K562 (cell line): ENCODE data around the gene RAB6B. TPM values are rescaled to one million over a fixed set of nuclear protein-coding genes. Genes with fewer than 3 reads are reported as not detected.

ENCODE experiments used
- ATAC-seq: fragments of 200-7000 bp; cut with Tn5 transposase; 3 replicates; pipeline ENCODE4 v1.9.1; 2020; ENCODE audit warnings: moderate library complexity
- BruUV-seq: library from RNA; stranded (reverse); fragments of 400-500 nt; replicated peaks from 2 replicates; lab custom pipeline; 2021; lab: Mats Ljungman, UMichigan
- CTCF ChIA-PET: fragments of 300-600 bp; formaldehyde crosslinking; extraction: SDS; loops from one replicate; lab custom pipeline; 2021; ENCODE audit warnings: low intra/inter-chr PET ratio; lab: Yijun Ruan, JAX
- POLR2A ChIA-PET: fragments of 300-600, 350-650 bp; sonication (Branson Sonifier 250); formaldehyde crosslinking; extraction: SDS; loops from one replicate; lab custom pipeline; 2021; ENCODE audit warnings: antibody characterized with exemption, inconsistent platforms; lab: Yijun Ruan, JAX
- DNase-seq, 4 experiments: peaks; one replicate each; pipeline versions ENCODE4 v3.0.0 to v3.0.0-alpha.2; 2011 to 2018; ENCODE audit warnings: low spot score in 3 of 4, mixed read lengths in 3 of 4; ENCODE audit errors: extremely low read depth in 1 of 4
- FAIRE-seq: peaks from 2 replicates; lab custom pipeline; 2011; peaks lifted over from hg19 to GRCh38; lab: Jason Lieb, UNC
- H2AFZ ChIP-seq: 2 replicates; pipeline ENCODE4 v1.6.0; 2011; ENCODE audit warnings: low read depth, low read length, control low read depth, inconsistent platforms
- H3K27ac ChIP-seq: fragments of 200-600 bp; 3 replicates; pipeline ENCODE4 v1.8.0; 2011; ENCODE audit warnings: low read depth, mild to moderate bottlenecking, control low read depth, inconsistent platforms, low read length, moderate library complexity, mixed read lengths; ENCODE audit errors: extremely low read depth
- H3K27me3 ChIP-seq, 2 experiments: fragments of 300-600 bp in 1 of 2; 2 replicates in 1 of 2; 3 replicates in 1 of 2; pipeline versions ENCODE4 v1.6.0 to v1.8.0; 2011; ENCODE audit warnings: inconsistent platforms in 2 of 2, low read length in 2 of 2, mild to moderate bottlenecking in 1 of 2, mixed read lengths in 1 of 2, moderate library complexity in 1 of 2; ENCODE audit not compliant: control insufficient read depth in 2 of 2, insufficient read depth in 2 of 2
- H3K36me3 ChIP-seq: fragments of 300-600 bp; 3 replicates; pipeline ENCODE4 v1.8.0; 2011; ENCODE audit warnings: mild to moderate bottlenecking, low read length, inconsistent platforms; ENCODE audit not compliant: control insufficient read depth, insufficient read depth
- H3K4me1 ChIP-seq, 2 experiments: fragments of 200-600 bp in 1 of 2; replicated peaks in 1 of 2; 2 replicates in 1 of 2; 3 replicates in 1 of 2; pipeline versions ENCODE4 v1.5.1 to v1.8.0; 2011; ENCODE audit warnings: inconsistent platforms in 2 of 2, low read length in 2 of 2, mild to moderate bottlenecking in 1 of 2, mixed read lengths in 1 of 2, moderate library complexity in 1 of 2; ENCODE audit not compliant: control insufficient read depth in 2 of 2, insufficient read depth in 2 of 2
- H3K4me2 ChIP-seq: 2 replicates; pipeline ENCODE4 v1.6.1; 2011; ENCODE audit warnings: low read length, control low read depth, inconsistent platforms, mixed read lengths; ENCODE audit not compliant: insufficient read depth
- H3K4me3 ChIP-seq: fragments of 200-600 bp; sonication (generic), shearing (Covaris generic); 2 replicates; pipeline ENCODE4 v1.5.1; 2016; ENCODE audit warnings: control low read depth, inconsistent platforms
- H3K79me2 ChIP-seq: fragments of 200-600 bp; 3 replicates; pipeline ENCODE4 v1.8.0; 2011; ENCODE audit warnings: low read length, inconsistent platforms; ENCODE audit not compliant: control insufficient read depth, insufficient read depth
- H3K9ac ChIP-seq, 2 experiments: 2 replicates each; pipeline versions ENCODE4 v1.6.0 to v1.6.1; 2011; ENCODE audit warnings: low read depth in 2 of 2, low read length in 2 of 2, control low read depth in 1 of 2, inconsistent platforms in 1 of 2, mild to moderate bottlenecking in 1 of 2, mixed read lengths in 1 of 2; ENCODE audit not compliant: insufficient read depth in 1 of 2
- H3K9me1 ChIP-seq: one replicate; pipeline ENCODE4 v1.6.0; 2011; ENCODE audit warnings: inconsistent platforms, mild to moderate bottlenecking, low read length, moderate library complexity; ENCODE audit not compliant: control insufficient read depth, insufficient read depth
- H3K9me3 ChIP-seq: replicated peaks from 2 replicates; pipeline ENCODE4 v1.5.1; 2011; ENCODE audit warnings: low read depth, low read length, inconsistent platforms; ENCODE audit not compliant: control insufficient read depth, insufficient read depth
- H4K20me1 ChIP-seq: replicated peaks from 2 replicates; pipeline ENCODE4 v1.6.1; 2011; ENCODE audit warnings: low read length, inconsistent platforms, mixed read lengths; ENCODE audit not compliant: control insufficient read depth, insufficient read depth
- BCOR ChIP-seq: fragments of 450-650 bp; IDR thresholded peaks from 2 replicates; pipeline ENCODE4 v1.6.1; 2016
- CTBP1 ChIP-seq: fragments of 450-650 bp; IDR thresholded peaks from 2 replicates; pipeline ENCODE4 v1.6.1; 2016; ENCODE audit warnings: borderline replicate concordance
- KDM2B ChIP-seq: fragments of 250-450 bp; sonication (Bioruptor Pico); IDR thresholded peaks from 2 replicates; pipeline ENCODE4 v1.8.0; 2021; ENCODE audit warnings: mild to moderate bottlenecking, moderate library complexity
- MCM7 ChIP-seq, 2 experiments: fragments of 450-650 bp; IDR thresholded peaks; 2 replicates each; pipeline ENCODE4 v1.6.1; 2016 to 2018
- NFIC ChIP-seq: fragments of 450-650 bp; IDR thresholded peaks from 2 replicates; pipeline ENCODE4 v1.6.1; 2017; ENCODE audit warnings: mild to moderate bottlenecking, inconsistent platforms
- PYGO2 ChIP-seq: fragments of 450-650 bp; IDR thresholded peaks from 2 replicates; pipeline ENCODE4 v1.6.1; 2016; ENCODE audit warnings: mild to moderate bottlenecking, missing genetic modification characterization, moderate library complexity, missing compliant biosample characterization
- RAD21 ChIP-seq, 2 experiments: fragments of 250-450 bp in 1 of 2; fragments of 450-650 bp in 1 of 2; sonication (Bioruptor Pico) in 1 of 2; formaldehyde crosslinking in 1 of 2; IDR thresholded peaks in 1 of 2; conservative IDR thresholded peaks in 1 of 2; 2 replicates each; pipeline versions ENCODE4 v1.4.0 to v1.8.0; 2020 to 2022; ENCODE audit warnings: mild to moderate bottlenecking in 2 of 2, moderate library complexity in 1 of 2
- SMARCA5 ChIP-seq: fragments of 450-650 bp; IDR thresholded peaks from 2 replicates; pipeline ENCODE4 v1.6.1; 2016
- SMC3 ChIP-seq: conservative IDR thresholded peaks from 2 replicates; pipeline ENCODE4 v1.6.1; 2011; ENCODE audit warnings: low read depth, low read length, improper control_type of control experiment; ENCODE audit not compliant: insufficient read depth
- ZNF76 ChIP-seq: fragments of 250-450 bp; sonication (Bioruptor Pico); IDR thresholded peaks from 2 replicates; pipeline ENCODE4 v1.4.0; 2020; ENCODE audit warnings: mild to moderate bottlenecking, moderate library complexity, borderline replicate concordance
- WGBS: fragments of 100-300 bp; shearing (Covaris generic); methylation state at CpG from one replicate; pipeline ENCODE4 v1.1.6; 2016; ENCODE audit warnings: low coverage, mixed read lengths; ENCODE audit not compliant: insufficient coverage; ENCODE audit errors: missing lambda C conversion rate; 5-methylcytosine and 5-hydroxymethylcytosine counted together
- in situ Hi-C: fragments of 300-500 bp; cut with MboI; formaldehyde crosslinking; loops from 4 replicates; pipeline ENCODE4 v1.15.0; 2018; ENCODE audit warnings: inconsistent platforms, mixed read lengths
- intact Hi-C: fragments of 100-400 bp; cut with micrococcal nuclease; formaldehyde crosslinking; loops from 2 replicates; pipeline ENCODE4 v1.14.2; 2022
- polyA plus RNA-seq, 8 experiments: library from polyadenylated mRNA; depleted of rRNA in 4 of 8; stranded (reverse) in 5 of 8; unstranded in 3 of 8; fragments of >200 nt; fragmentation: Nextera tagmentation in 2 of 8; fragmentation: Illumina TruSeq in 1 of 8; extraction: Ambion mirVana in 2 of 8; extraction: Trizol in 1 of 8; gene quantifications; 2 replicates each; pipeline versions ENCODE4 v1.2.1 to v1.2.3, GENCODE V29; 2011 to 2014; ENCODE audit warnings: inconsistent platforms in 1 of 8, missing spikeins in 1 of 8
- total RNA-seq, 7 experiments: library from RNA; depleted of rRNA in 6 of 7; stranded (reverse); fragments of >200 nt in 6 of 7; fragmentation: Illumina TruSeq in 2 of 7; extraction: Trizol in 2 of 7; gene quantifications; 2 replicates each; pipeline versions ENCODE4 v1.2.1 to v1.2.3, GENCODE V29; 2011 to 2021; ENCODE audit warnings: low replicate concordance in 1 of 7
- TF ChIP-seq, protein P1 (sequence below), 3 experiments: IDR thresholded peaks in 2 of 3; conservative IDR thresholded peaks in 1 of 3; 2 replicates each; pipeline ENCODE4 v1.5.1; 2011 to 2012; ENCODE audit warnings: low read length in 3 of 3, mild to moderate bottlenecking in 3 of 3, control low read depth in 2 of 3, improper control_type of control experiment in 1 of 3, inconsistent platforms in 1 of 3, low read depth in 1 of 3, mixed read lengths in 1 of 3, moderate library complexity in 1 of 3; ENCODE audit not compliant: insufficient read depth in 2 of 3
- TF ChIP-seq, protein P2 (sequence below), 2 experiments: fragments of 450-650 bp; formaldehyde crosslinking in 1 of 2; IDR thresholded peaks; 2 replicates each; pipeline versions ENCODE4 v1.4.0 to v1.6.1; 2014 to 2020; ENCODE audit warnings: mild to moderate bottlenecking in 2 of 2, borderline replicate concordance in 1 of 2, low read depth in 1 of 2

RAB6B gene
- total and polyA plus RNA-seq, 9 of the 15 experiments (the other 6 are each of a cell fraction or from before 2014, with no cell fraction given), result 0.60 to 18.1 (median 1.5) TPM

DNA sequence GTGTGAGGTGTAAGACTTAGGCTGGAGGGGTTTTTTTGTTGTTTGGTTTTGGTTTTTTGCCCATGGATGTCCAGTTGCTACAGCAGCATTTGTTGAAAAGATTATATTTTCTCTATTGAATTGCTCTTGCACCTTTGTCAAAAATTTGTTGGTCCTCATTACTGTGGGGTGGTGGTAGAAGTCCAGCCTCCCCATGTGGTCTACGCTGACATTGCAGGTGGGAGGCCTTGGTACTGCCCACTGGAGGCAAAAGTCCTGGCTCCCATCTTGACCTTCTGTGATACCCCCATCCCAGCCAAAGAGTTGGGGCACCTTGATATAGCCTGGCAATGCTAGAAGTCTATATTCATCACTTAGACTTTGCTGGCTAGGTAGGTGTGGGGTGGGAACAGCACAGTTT, 5.4 kb upstream of the RAB6B start:
- ChIA-PET POLR2A (no interaction called here), CTCF (interaction anchor here (0.5 kb wide), 2 partner anchors 478 to 1171 kb away, joined by 3 to 6 read pairs; no protein-coding TSS in a partner anchor)
- intact Hi-C loops (loop anchor here (1.0 to 5.0 kb wide), 3 partner anchors 67 to 239 kb away; partner anchors contain the start of gene TOPBP1), in situ Hi-C loops (loop anchor here (25.0 kb wide), 1 partner anchor 239 kb away; the partner anchor contains the start of gene TOPBP1)
- Histone ChIP-seq H3K9ac (no peak overlapping the region), H3K9me1 (no peaks in the 10 kb centered on the region), H2AFZ (no peak overlapping the region), H3K27me3 (0 out of 5 replicates have a peak, but pooled peaks cover 0 to 6% of the 10 kb centered on the region in 2 experiments), H3K9me3 (no peaks in the 10 kb centered on the region), H3K36me3 (no peaks in the 10 kb centered on the region), H3K4me3 (no peak overlapping the region), H3K79me2 (no peaks in the 10 kb centered on the region), H4K20me1 (no peaks in the 10 kb centered on the region), H3K4me1 (peaks cover 3 to 4% of the 10 kb centered on the region in 2 experiments; a peak in 3 of 5 replicates), H3K27ac (no peak overlapping the region), H3K4me2 (no peak overlapping the region)
- no TSS peak for BruUV-seq
- FAIRE-seq (peak; percentile 48), DNase-seq (peak in 2 of 4 experiments; percentile 29 to 36), ATAC-seq (peak; percentile 90)
- 10% methylated on average over 1 of the region's 1 CpG for WGBS
- peak; percentile 64 to 80 for TF ChIP-seq RAD21 (CRISPR knock-in tag; conservative IDR thresholded peaks at IDR 0.05 in 1 of 2, IDR thresholded peaks at IDR 0.05 in 1 of 2)
- peak; percentile 39 for TF ChIP-seq SMC3
- no peak for TF ChIP-seq PYGO2 (tag)
- TF ChIP-seq, protein P1, sequence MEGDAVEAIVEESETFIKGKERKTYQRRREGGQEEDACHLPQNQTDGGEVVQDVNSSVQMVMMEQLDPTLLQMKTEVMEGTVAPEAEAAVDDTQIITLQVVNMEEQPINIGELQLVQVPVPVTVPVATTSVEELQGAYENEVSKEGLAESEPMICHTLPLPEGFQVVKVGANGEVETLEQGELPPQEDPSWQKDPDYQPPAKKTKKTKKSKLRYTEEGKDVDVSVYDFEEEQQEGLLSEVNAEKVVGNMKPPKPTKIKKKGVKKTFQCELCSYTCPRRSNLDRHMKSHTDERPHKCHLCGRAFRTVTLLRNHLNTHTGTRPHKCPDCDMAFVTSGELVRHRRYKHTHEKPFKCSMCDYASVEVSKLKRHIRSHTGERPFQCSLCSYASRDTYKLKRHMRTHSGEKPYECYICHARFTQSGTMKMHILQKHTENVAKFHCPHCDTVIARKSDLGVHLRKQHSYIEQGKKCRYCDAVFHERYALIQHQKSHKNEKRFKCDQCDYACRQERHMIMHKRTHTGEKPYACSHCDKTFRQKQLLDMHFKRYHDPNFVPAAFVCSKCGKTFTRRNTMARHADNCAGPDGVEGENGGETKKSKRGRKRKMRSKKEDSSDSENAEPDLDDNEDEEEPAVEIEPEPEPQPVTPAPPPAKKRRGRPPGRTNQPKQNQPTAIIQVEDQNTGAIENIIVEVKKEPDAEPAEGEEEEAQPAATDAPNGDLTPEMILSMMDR (IDR thresholded peaks at IDR 0.05 in 2 of 3, conservative IDR thresholded peaks at IDR 0.05 in 1 of 3; ENCODE audit: insufficient read depth in 2 of 3, low read depth in 1 of 3, low read length in 3 of 3), result peak; percentile 68 to 85 (median 85)
- no peak for TF ChIP-seq ZNF76 (CRISPR knock-in tag)
- TF ChIP-seq, protein P2, sequence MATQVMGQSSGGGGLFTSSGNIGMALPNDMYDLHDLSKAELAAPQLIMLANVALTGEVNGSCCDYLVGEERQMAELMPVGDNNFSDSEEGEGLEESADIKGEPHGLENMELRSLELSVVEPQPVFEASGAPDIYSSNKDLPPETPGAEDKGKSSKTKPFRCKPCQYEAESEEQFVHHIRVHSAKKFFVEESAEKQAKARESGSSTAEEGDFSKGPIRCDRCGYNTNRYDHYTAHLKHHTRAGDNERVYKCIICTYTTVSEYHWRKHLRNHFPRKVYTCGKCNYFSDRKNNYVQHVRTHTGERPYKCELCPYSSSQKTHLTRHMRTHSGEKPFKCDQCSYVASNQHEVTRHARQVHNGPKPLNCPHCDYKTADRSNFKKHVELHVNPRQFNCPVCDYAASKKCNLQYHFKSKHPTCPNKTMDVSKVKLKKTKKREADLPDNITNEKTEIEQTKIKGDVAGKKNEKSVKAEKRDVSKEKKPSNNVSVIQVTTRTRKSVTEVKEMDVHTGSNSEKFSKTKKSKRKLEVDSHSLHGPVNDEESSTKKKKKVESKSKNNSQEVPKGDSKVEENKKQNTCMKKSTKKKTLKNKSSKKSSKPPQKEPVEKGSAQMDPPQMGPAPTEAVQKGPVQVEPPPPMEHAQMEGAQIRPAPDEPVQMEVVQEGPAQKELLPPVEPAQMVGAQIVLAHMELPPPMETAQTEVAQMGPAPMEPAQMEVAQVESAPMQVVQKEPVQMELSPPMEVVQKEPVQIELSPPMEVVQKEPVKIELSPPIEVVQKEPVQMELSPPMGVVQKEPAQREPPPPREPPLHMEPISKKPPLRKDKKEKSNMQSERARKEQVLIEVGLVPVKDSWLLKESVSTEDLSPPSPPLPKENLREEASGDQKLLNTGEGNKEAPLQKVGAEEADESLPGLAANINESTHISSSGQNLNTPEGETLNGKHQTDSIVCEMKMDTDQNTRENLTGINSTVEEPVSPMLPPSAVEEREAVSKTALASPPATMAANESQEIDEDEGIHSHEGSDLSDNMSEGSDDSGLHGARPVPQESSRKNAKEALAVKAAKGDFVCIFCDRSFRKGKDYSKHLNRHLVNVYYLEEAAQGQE (IDR thresholded peaks at IDR 0.05; ENCODE audit: borderline replicate concordance), result peak; percentile 65
- TF ChIP-seq, protein P2 (CRISPR knock-in tag; IDR thresholded peaks at IDR 0.05; ENCODE audit: low read depth), result no peak
- no peak for TF ChIP-seq SMARCA5
- TF ChIP-seq MCM7 (IDR thresholded peaks at IDR 0.05), result no peak
- TF ChIP-seq NFIC, result no peak
- TF ChIP-seq BCOR, result no peak
- no peak for TF ChIP-seq CTBP1
- no peak for TF ChIP-seq KDM2B (CRISPR knock-in tag)
